GM23338 (cell line): ENCODE results near the gene PDGFC.

ENCODE experiments used
- CREB1 ChIP-seq: fragments of 250-450 bp; sonication (Bioruptor Pico); IDR thresholded peaks from 2 replicates; pipeline ENCODE4 v1.5.0; 2020; ENCODE audit warnings: low read depth, mild to moderate bottlenecking, moderate library complexity
- CTCF ChIP-seq, 2 experiments: fragments of 200-600 bp in 1 of 2; sonication (generic) in 1 of 2; conservative IDR thresholded peaks; 2 replicates each; pipeline versions ENCODE4 v1.5.1 to v1.6.1; 2016 to 2017; ENCODE audit warnings: antibody characterized with exemption in 2 of 2, low read depth in 2 of 2, mild to moderate bottlenecking in 2 of 2, moderate library complexity in 1 of 2
- EZH2 ChIP-seq: fragments of 200-600 bp; sonication (generic); IDR thresholded peaks from one replicate; pipeline ENCODE4 v1.8.0; 2017; ENCODE audit warnings: antibody characterized with exemption, mild to moderate bottlenecking, low read depth; ENCODE audit not compliant: unreplicated experiment
- EZH2phosphoT487 ChIP-seq: fragments of 200-600 bp; sonication (generic); IDR thresholded peaks from one replicate; pipeline ENCODE4 v1.8.1; 2018; ENCODE audit warnings: antibody characterized with exemption; ENCODE audit not compliant: unreplicated experiment
- JUNB ChIP-seq: IDR thresholded peaks from one replicate; pipeline ENCODE4 v1.6.1; 2016; ENCODE audit warnings: antibody characterized with exemption; ENCODE audit not compliant: unreplicated experiment
- POLR2AphosphoS5 ChIP-seq: IDR thresholded peaks from 2 replicates; pipeline ENCODE4 v1.6.1; 2016; ENCODE audit warnings: antibody characterized with exemption, low read depth
- STAT1 ChIP-seq: IDR thresholded peaks from one replicate; pipeline ENCODE4 v1.6.1; 2016; ENCODE audit warnings: antibody characterized with exemption; ENCODE audit not compliant: unreplicated experiment
- ZNF462 ChIP-seq: fragments of 250-450 bp; sonication (Bioruptor Pico); IDR thresholded peaks from 2 replicates; pipeline ENCODE4 v1.5.0; 2020; ENCODE audit warnings: mild to moderate bottlenecking, moderate library complexity
- TF ChIP-seq, protein P1 (sequence below): IDR thresholded peaks from one replicate; pipeline ENCODE4 v1.6.1; 2018; ENCODE audit warnings: antibody characterized with exemption; ENCODE audit not compliant: unreplicated experiment

DNA sequence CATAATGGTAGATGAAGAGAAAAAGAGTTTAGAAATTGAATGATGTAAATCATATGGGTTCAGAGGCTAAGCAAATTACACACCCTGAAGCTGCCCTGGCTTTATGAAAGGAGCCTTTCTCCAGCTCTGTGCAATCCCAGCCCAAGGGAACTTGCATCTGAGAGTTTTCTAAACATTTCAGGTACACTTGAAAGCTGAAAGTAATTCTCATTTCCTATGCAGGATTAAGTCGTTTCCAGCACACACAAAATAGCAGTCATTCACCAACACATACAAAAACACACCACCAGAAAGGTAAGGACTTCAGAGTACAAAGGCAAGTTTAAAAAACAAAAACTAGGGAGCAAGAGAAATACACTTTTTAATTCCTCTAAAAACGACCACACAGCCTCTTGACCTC, 1.7 kb downstream of the PDGFC start:
- TF ChIP-seq CTCF (conservative IDR thresholded peaks at IDR 0.05; ENCODE audit: low read depth in 2 of 2), result no peak
- TF ChIP-seq POLR2AphosphoS5, result no peak
- no peak for TF ChIP-seq CREB1 (CRISPR knock-in tag)
- TF ChIP-seq STAT1, result no peak
- no peak for TF ChIP-seq ZNF462 (CRISPR knock-in tag)
- no peak for TF ChIP-seq EZH2
- TF ChIP-seq EZH2phosphoT487, result no peak
- TF ChIP-seq, protein P1, sequence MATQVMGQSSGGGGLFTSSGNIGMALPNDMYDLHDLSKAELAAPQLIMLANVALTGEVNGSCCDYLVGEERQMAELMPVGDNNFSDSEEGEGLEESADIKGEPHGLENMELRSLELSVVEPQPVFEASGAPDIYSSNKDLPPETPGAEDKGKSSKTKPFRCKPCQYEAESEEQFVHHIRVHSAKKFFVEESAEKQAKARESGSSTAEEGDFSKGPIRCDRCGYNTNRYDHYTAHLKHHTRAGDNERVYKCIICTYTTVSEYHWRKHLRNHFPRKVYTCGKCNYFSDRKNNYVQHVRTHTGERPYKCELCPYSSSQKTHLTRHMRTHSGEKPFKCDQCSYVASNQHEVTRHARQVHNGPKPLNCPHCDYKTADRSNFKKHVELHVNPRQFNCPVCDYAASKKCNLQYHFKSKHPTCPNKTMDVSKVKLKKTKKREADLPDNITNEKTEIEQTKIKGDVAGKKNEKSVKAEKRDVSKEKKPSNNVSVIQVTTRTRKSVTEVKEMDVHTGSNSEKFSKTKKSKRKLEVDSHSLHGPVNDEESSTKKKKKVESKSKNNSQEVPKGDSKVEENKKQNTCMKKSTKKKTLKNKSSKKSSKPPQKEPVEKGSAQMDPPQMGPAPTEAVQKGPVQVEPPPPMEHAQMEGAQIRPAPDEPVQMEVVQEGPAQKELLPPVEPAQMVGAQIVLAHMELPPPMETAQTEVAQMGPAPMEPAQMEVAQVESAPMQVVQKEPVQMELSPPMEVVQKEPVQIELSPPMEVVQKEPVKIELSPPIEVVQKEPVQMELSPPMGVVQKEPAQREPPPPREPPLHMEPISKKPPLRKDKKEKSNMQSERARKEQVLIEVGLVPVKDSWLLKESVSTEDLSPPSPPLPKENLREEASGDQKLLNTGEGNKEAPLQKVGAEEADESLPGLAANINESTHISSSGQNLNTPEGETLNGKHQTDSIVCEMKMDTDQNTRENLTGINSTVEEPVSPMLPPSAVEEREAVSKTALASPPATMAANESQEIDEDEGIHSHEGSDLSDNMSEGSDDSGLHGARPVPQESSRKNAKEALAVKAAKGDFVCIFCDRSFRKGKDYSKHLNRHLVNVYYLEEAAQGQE, result no peak
- TF ChIP-seq JUNB, result no peak
